Choroid plexus epithelial cell (primary cell): Measurements from ENCODE around the gene HMCN1.

ENCODE experiments used
- DNase-seq: peaks from one replicate; pipeline ENCODE4 v3.0.0-alpha.2; 2010; ENCODE audit warnings: low read depth
- H3K4me3 ChIP-seq: 2 replicates; pipeline ENCODE4 v1.5.1; 2011; ENCODE audit warnings: low read depth, mild to moderate bottlenecking, control low read depth, low read length, moderate library complexity
- CTCF ChIP-seq: conservative IDR thresholded peaks from 2 replicates; pipeline ENCODE4 v1.5.1; 2011; ENCODE audit warnings: low read depth, mild to moderate bottlenecking, control low read depth, inconsistent platforms, low read length, moderate library complexity

Gene HMCN1

GRCh38 chr1:186234976-186235686, 500.9 kb downstream of the HMCN1 start:
- DNase-seq, result no peak
- TF ChIP-seq CTCF, result no peak
- H3K4me3 ChIP-seq, result no peak overlapping the region

- DNase-seq, result no peak
- no peak for TF ChIP-seq CTCF
- H3K4me3 ChIP-seq, result no peak overlapping the region
Measured at GRCh38 chr1:186235696-186236095, 501.5 kb downstream of the HMCN1 start.

- peak; percentile 77 for DNase-seq
- H3K4me3 ChIP-seq, result no peak overlapping the region
- TF ChIP-seq CTCF, result no peak
Measured at GRCh38 chr1:186236921-186237320, 502.7 kb downstream of the HMCN1 start.

GRCh38 chr1:186239171-186239570, 505.0 kb downstream of the HMCN1 start:
- no peak overlapping the region for H3K4me3 ChIP-seq
- TF ChIP-seq CTCF, result no peak
- peak; percentile 43 for DNase-seq

- TF ChIP-seq CTCF, result no peak
- DNase-seq, result no peak
- no peak overlapping the region for H3K4me3 ChIP-seq
Measured at GRCh38 chr1:186240436-186240835, 506.2 kb downstream of the HMCN1 start.
